HepG2 (cell line): Measurements from ENCODE around the gene GDF9. TPM values are rescaled to one million over a fixed set of nuclear protein-coding genes. Genes with fewer than 3 reads are reported as not detected.

Source experiments
- BCL6 ChIP-seq: IDR thresholded peaks from 2 replicates; pipeline ENCODE4 v1.6.1; 2016; ENCODE audit warnings: missing genetic modification reagents, missing compliant biosample characterization
- CEBPB ChIP-seq: IDR thresholded peaks from 2 replicates; pipeline ENCODE4 v1.6.1; 2011; ENCODE audit warnings: low read depth, low read length, improper control_type of control experiment, borderline replicate concordance
- CREB1 ChIP-seq, 2 experiments: fragments of 450-650 bp in 1 of 2; IDR thresholded peaks; 2 replicates each; pipeline ENCODE4 v1.6.1; 2016 to 2017; ENCODE audit warnings: control low read depth in 1 of 2, mild to moderate bottlenecking in 1 of 2, missing compliant biosample characterization in 1 of 2, missing genetic modification characterization in 1 of 2
- ERF ChIP-seq: IDR thresholded peaks from 2 replicates; pipeline ENCODE4 v1.6.1; 2018; ENCODE audit warnings: missing biosample characterization, missing genetic modification reagents
- FOXC1 ChIP-seq: sonication (generic); formaldehyde crosslinking; IDR thresholded peaks from 2 replicates; pipeline ENCODE4 v1.8.0; 2022; ENCODE audit warnings: mild to moderate bottlenecking, missing genetic modification reagents, borderline replicate concordance
- MXI1 ChIP-seq: IDR thresholded peaks from 3 replicates; pipeline ENCODE4 v1.6.1; 2012; ENCODE audit warnings: low read depth, low read length, inconsistent platforms, borderline replicate concordance
- NFE2L2 ChIP-seq: fragments of 150-350 bp; IDR thresholded peaks from 2 replicates; pipeline ENCODE4 v1.6.1; 2014; ENCODE audit warnings: low read length
- NFRKB ChIP-seq: fragments of 450-650 bp; IDR thresholded peaks from 2 replicates; pipeline ENCODE4 v1.6.1; 2017
- NRL ChIP-seq: sonication (generic); formaldehyde crosslinking; IDR thresholded peaks from 2 replicates; pipeline ENCODE4 v1.5.0; 2020; ENCODE audit warnings: missing genetic modification reagents, mild to moderate bottlenecking, moderate library complexity, borderline replicate concordance
- REPIN1 ChIP-seq: sonication (generic); formaldehyde crosslinking; IDR thresholded peaks from 2 replicates; pipeline ENCODE4 v1.8.0; 2022; ENCODE audit warnings: missing genetic modification reagents, low read depth, mild to moderate bottlenecking, borderline replicate concordance
- RFX3 ChIP-seq: IDR thresholded peaks from 2 replicates; pipeline ENCODE4 v1.6.1; 2016; ENCODE audit warnings: missing biosample characterization, missing genetic modification reagents
- SIN3B ChIP-seq: fragments of 150-350 bp; IDR thresholded peaks from 2 replicates; pipeline ENCODE4 v1.6.1; 2014; ENCODE audit warnings: low read length
- SOX6 ChIP-seq, 2 experiments: fragments of 450-650 bp in 1 of 2; sonication (generic) in 1 of 2; formaldehyde crosslinking in 1 of 2; IDR thresholded peaks; 2 replicates each; pipeline versions ENCODE4 v1.4.0 to v1.6.1; 2017 to 2020; ENCODE audit warnings: antibody characterized with exemption in 1 of 2, mild to moderate bottlenecking in 1 of 2, missing genetic modification reagents in 1 of 2
- ZBTB34 ChIP-seq: sonication (generic); formaldehyde crosslinking; IDR thresholded peaks from 2 replicates; pipeline ENCODE4 v1.8.0; 2022; ENCODE audit warnings: mild to moderate bottlenecking, missing genetic modification reagents
- ZNF142 ChIP-seq: sonication (generic); formaldehyde crosslinking; IDR thresholded peaks from 2 replicates; pipeline ENCODE4 v1.4.0; 2020; ENCODE audit warnings: missing genetic modification reagents
- ZNF160 ChIP-seq: sonication (generic); formaldehyde crosslinking; IDR thresholded peaks from 2 replicates; pipeline ENCODE4 v1.8.0; 2022; ENCODE audit warnings: mild to moderate bottlenecking, inconsistent platforms, missing genetic modification reagents
- ZNF235 ChIP-seq: sonication (generic); formaldehyde crosslinking; IDR thresholded peaks from 2 replicates; pipeline ENCODE4 v1.8.1; 2023; ENCODE audit warnings: mild to moderate bottlenecking, missing genetic modification reagents, borderline replicate concordance
- ZNF343 ChIP-seq: sonication (generic); formaldehyde crosslinking; IDR thresholded peaks from 2 replicates; pipeline ENCODE4 v1.4.0; 2020; ENCODE audit warnings: mild to moderate bottlenecking, missing genetic modification reagents
- ZNF629 ChIP-seq: sonication (generic); formaldehyde crosslinking; conservative IDR thresholded peaks from 2 replicates; pipeline ENCODE4 v1.5.0; 2020; ENCODE audit warnings: missing genetic modification reagents
- ZNF839 ChIP-seq: sonication (generic); formaldehyde crosslinking; IDR thresholded peaks from 2 replicates; pipeline ENCODE4 v1.4.0; 2020; ENCODE audit warnings: missing genetic modification reagents, mild to moderate bottlenecking, borderline replicate concordance
- ZSCAN21 ChIP-seq: sonication (generic); formaldehyde crosslinking; IDR thresholded peaks from 2 replicates; pipeline ENCODE4 v1.8.0; 2022; ENCODE audit warnings: mild to moderate bottlenecking, missing genetic modification reagents, moderate library complexity, borderline replicate concordance
- polyA plus RNA-seq, 8 experiments: library from polyadenylated mRNA; depleted of rRNA in 3 of 8; stranded (reverse) in 7 of 8; unstranded in 1 of 8; fragments of >200 nt; fragmentation: Illumina TruSeq in 4 of 8; extraction: Trizol in 4 of 8; gene quantifications; 2 replicates each; pipeline versions ENCODE4 v1.2.1 to v1.2.3, GENCODE V29; 2011 to 2016; ENCODE audit warnings: low read depth in 4 of 8, missing spikeins in 1 of 8, mixed read lengths in 1 of 8; ENCODE audit not compliant: insufficient read depth in 1 of 8
- total RNA-seq, 5 experiments: library from RNA; depleted of rRNA; stranded (reverse); fragments of >200 nt; fragmentation: Illumina TruSeq; extraction: Trizol; gene quantifications; 2 replicates each; pipeline ENCODE4 v1.2.3, GENCODE V29; 2016; ENCODE audit warnings: low read depth in 1 of 5
- TF ChIP-seq, protein P1 (sequence below): sonication (generic); formaldehyde crosslinking; IDR thresholded peaks from 2 replicates; pipeline ENCODE4 v1.5.0; 2020; ENCODE audit warnings: mild to moderate bottlenecking, missing genetic modification reagents, borderline replicate concordance

The GDF9 gene
- total and polyA plus RNA-seq, 2 of the 13 experiments (the other 11 are each of a cell fraction or from before 2014, with no cell fraction given): 0.33 to 0.38 TPM

GRCh38 chr5:132820162-132820754 lies 46.0 kb downstream of the GDF9 start (continued):
- no peak; the same call in 1 of the 2 replicates for TF ChIP-seq ZNF142
- TF ChIP-seq ZNF629: no peak
- no peak for TF ChIP-seq ZSCAN21 (CRISPR knock-in tag)
- no peak for TF ChIP-seq ZNF160 (CRISPR knock-in tag)
- TF ChIP-seq SOX6 (IDR thresholded peaks at IDR 0.05): no peak
- TF ChIP-seq SOX6 (CRISPR knock-in tag; IDR thresholded peaks at IDR 0.05): 0 out of 2 replicates have a peak, but pooled peaks have one; percentile 39
- TF ChIP-seq BCL6 (CRISPR knock-in tag): no peak
- no peak for TF ChIP-seq ERF (CRISPR knock-in tag)
- TF ChIP-seq ZNF343 (CRISPR knock-in tag): no peak
- no peak for TF ChIP-seq ZNF839 (CRISPR knock-in tag)
- TF ChIP-seq, protein P1, sequence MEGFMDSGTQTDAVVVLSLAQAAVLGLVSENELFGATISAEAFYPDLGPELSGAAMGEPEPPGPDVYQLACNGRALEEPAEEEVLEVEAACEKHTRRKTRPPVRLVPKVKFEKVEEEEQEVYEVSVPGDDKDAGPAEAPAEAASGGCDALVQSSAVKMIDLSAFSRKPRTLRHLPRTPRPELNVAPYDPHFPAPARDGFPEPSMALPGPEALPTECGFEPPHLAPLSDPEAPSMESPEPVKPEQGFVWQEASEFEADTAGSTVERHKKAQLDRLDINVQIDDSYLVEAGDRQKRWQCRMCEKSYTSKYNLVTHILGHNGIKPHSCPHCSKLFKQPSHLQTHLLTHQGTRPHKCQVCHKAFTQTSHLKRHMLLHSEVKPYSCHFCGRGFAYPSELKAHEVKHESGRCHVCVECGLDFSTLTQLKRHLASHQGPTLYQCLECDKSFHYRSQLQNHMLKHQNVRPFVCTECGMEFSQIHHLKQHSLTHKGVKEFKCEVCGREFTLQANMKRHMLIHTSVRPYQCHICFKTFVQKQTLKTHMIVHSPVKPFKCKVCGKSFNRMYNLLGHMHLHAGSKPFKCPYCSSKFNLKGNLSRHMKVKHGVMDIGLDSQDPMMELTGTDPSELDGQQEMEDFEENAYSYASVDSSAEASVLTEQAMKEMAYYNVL (CRISPR knock-in tag): 0 out of 2 replicates have a peak, but pooled peaks have one; percentile 13
- TF ChIP-seq ZNF235 (CRISPR knock-in tag): no peak
- TF ChIP-seq SIN3B: no peak
- TF ChIP-seq REPIN1 (CRISPR knock-in tag): peak; percentile 51; the same call in 1 of the 2 replicates
- no peak for TF ChIP-seq ZBTB34 (CRISPR knock-in tag)
- TF ChIP-seq CEBPB: no peak
- TF ChIP-seq NFE2L2: no peak
- no peak for TF ChIP-seq CREB1 (IDR thresholded peaks at IDR 0.05)
- no peak for TF ChIP-seq CREB1 (CRISPR knock-in tag; IDR thresholded peaks at IDR 0.05)
- TF ChIP-seq RFX3 (CRISPR knock-in tag): no peak
- TF ChIP-seq FOXC1 (CRISPR knock-in tag): no peak
- TF ChIP-seq NRL: 0 out of 2 replicates have a peak, but pooled peaks have one; percentile 41
- no peak for TF ChIP-seq NFRKB
- TF ChIP-seq MXI1: peak; percentile 33; the same call in 1 of the 3 replicates
